ENCODE data around the gene REXO4.
"Not testable (repeated sequence)": the region's sequence is repeated elsewhere in the genome, so short reads cannot be mapped to it uniquely, and the experiment has no call there.

The REXO4 gene

GRCh38 chr9:133453651-133454050 is 35.8 kb upstream of the REXO4 start:
- Mint-ChIP-seq H3K27me3 (ENCODE audit: low read depth) (peaks cover 10% of the 10 kb centered on the region), H3K4me1 (no peaks in the 10 kb centered on the region), H3K27ac (no peak overlapping the region), H3K4me3 (no peak overlapping the region), H3K9me3 (no peaks in the 10 kb centered on the region), H3K36me3 (ENCODE audit: low read depth) (no peaks in the 10 kb centered on the region)
- no peak for TF ChIP-seq CTCF (IDR thresholded peaks at IDR 0.05; ENCODE audit: unreplicated experiment in 3 of 3)

GRCh38 chr9:133452562-133452961 is 34.8 kb upstream of the REXO4 start:
- no peak for TF ChIP-seq CTCF (IDR thresholded peaks at IDR 0.05; ENCODE audit: unreplicated experiment in 3 of 3)
- no peak overlapping the region for H3K27ac Mint-ChIP-seq
- no peaks in the 10 kb centered on the region for H3K9me3 Mint-ChIP-seq
- no peaks in the 10 kb centered on the region for H3K36me3 Mint-ChIP-seq (ENCODE audit: low read depth)
- H3K4me3 Mint-ChIP-seq: no peak overlapping the region
- no peaks in the 10 kb centered on the region for H3K4me1 Mint-ChIP-seq
- H3K27me3 Mint-ChIP-seq (ENCODE audit: low read depth): peaks cover 10% of the 10 kb centered on the region

GRCh38 chr9:133451865-133452264 is 34.1 kb upstream of the REXO4 start:
- H3K9me3 Mint-ChIP-seq; H3K36me3 Mint-ChIP-seq (ENCODE audit: low read depth); H3K27ac Mint-ChIP-seq; H3K4me1 Mint-ChIP-seq; H3K4me3 Mint-ChIP-seq: not testable (repeated sequence)
- H3K27me3 Mint-ChIP-seq (ENCODE audit: low read depth): peaks cover 14% of the 10 kb centered on the region

GRCh38 chr9:133449760-133450159 is 31.9 kb upstream of the REXO4 start:
- Mint-ChIP-seq H3K36me3 (ENCODE audit: low read depth) (no peaks in the 10 kb centered on the region), H3K27ac (no peak overlapping the region), H3K27me3 (ENCODE audit: low read depth) (peaks cover 14% of the 10 kb centered on the region), H3K9me3 (no peaks in the 10 kb centered on the region), H3K4me3 (no peak overlapping the region), H3K4me1 (no peaks in the 10 kb centered on the region)
- TF ChIP-seq CTCF (IDR thresholded peaks at IDR 0.05; ENCODE audit: unreplicated experiment in 3 of 3): no peak

- H3K36me3 Mint-ChIP-seq (ENCODE audit: low read depth): no peaks in the 10 kb centered on the region
Measured at GRCh38 chr9:133448487-133448972, 30.7 kb upstream of the REXO4 start.

GRCh38 chr9:133445293-133445969 is 27.6 kb upstream of the REXO4 start:
- H3K27me3 Mint-ChIP-seq (ENCODE audit: low read depth): peaks cover 5% of the 10 kb centered on the region
- no peaks in the 10 kb centered on the region for H3K9me3 Mint-ChIP-seq
- no peaks in the 10 kb centered on the region for H3K4me1 Mint-ChIP-seq
- no peaks in the 10 kb centered on the region for H3K36me3 Mint-ChIP-seq (ENCODE audit: low read depth)
- no peak overlapping the region for H3K4me3 Mint-ChIP-seq
- no peak for TF ChIP-seq CTCF (IDR thresholded peaks at IDR 0.05; ENCODE audit: unreplicated experiment in 3 of 3)
- H3K27ac Mint-ChIP-seq: no peak overlapping the region

More at GRCh38 chr9:133448487-133448972, 30.7 kb upstream of the REXO4 start:
- Mint-ChIP-seq H3K9me3 (no peaks in the 10 kb centered on the region), H3K27ac (no peak overlapping the region), H3K4me1 (no peaks in the 10 kb centered on the region), H3K4me3 (no peak overlapping the region), H3K27me3 (ENCODE audit: low read depth) (peaks cover 5% of the 10 kb centered on the region)
- no peak for TF ChIP-seq CTCF (IDR thresholded peaks at IDR 0.05; ENCODE audit: unreplicated experiment in 3 of 3)
